Mesothelial cell of epicardium (in vitro differentiated cells): Measurements from ENCODE around the gene LY6G6D. TPM values are rescaled to one million over a fixed set of nuclear protein-coding genes. Genes with fewer than 3 reads are reported as not detected.

Source experiments
- DNase-seq, 2 experiments: peaks; one replicate each; pipeline ENCODE4 v3.0.0; 2021; ENCODE audit warnings: low spot score in 2 of 2; ENCODE audit not compliant: unreplicated experiment in 2 of 2
- H3K27ac Mint-ChIP-seq: 2 replicates; pipeline ENCODE4 v1.8.0; 2021; ENCODE audit warnings: mixed read lengths
- H3K27me3 Mint-ChIP-seq: 2 replicates; pipeline ENCODE4 v1.8.0; 2021; ENCODE audit warnings: low read depth, mixed read lengths
- H3K36me3 Mint-ChIP-seq: 2 replicates; pipeline ENCODE4 v1.8.0; 2021; ENCODE audit warnings: mixed read lengths
- H3K4me1 Mint-ChIP-seq: 2 replicates; pipeline ENCODE4 v1.8.0; 2021; ENCODE audit warnings: mixed read lengths
- H3K4me3 Mint-ChIP-seq: 2 replicates; pipeline ENCODE4 v1.8.0; 2021; ENCODE audit warnings: mild to moderate bottlenecking, moderate library complexity, mixed read lengths
- H3K9me3 Mint-ChIP-seq: 2 replicates; pipeline ENCODE4 v1.8.0; 2021; ENCODE audit warnings: mixed read lengths
- total RNA-seq: library from RNA; stranded (reverse); gene quantifications from 3 replicates; pipeline ENCODE4 v1.2.1, GENCODE V29; 2021
- TF ChIP-seq, protein P1 (sequence below): fragments of 200-600 bp; sonication (generic); IDR thresholded peaks from one replicate; pipeline ENCODE4 v1.5.0; 2021; ENCODE audit warnings: antibody characterized with exemption; ENCODE audit not compliant: unreplicated experiment

The LY6G6D gene
- total RNA-seq, 1 donor from 2014 or later = 0.67 TPM

DNA sequence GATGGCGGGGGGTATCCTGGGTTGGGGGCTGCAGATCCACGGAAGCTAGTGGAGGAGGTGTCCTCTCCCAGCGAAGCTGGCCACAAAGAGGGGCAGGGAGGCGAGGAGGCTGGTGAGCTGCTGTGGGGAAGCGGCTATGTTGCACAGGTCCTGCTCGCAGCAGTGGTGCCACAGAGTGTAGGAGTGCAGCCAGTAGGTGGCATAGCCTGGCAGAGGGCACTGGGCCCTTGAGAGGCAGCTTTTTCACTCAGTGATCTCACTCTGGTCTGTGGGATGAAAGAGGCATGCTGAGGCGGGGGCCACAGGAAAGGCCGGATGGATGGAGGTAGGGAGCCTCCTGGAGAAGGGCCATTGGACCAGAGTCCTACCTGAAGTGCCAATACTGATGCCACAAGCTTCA is 2.9 kb upstream of the LY6G6D start:
- no peaks in the 10 kb centered on the region for H3K9me3 Mint-ChIP-seq
- no peaks in the 10 kb centered on the region for H3K27me3 Mint-ChIP-seq
- peaks cover 28% of the 10 kb centered on the region for H3K4me1 Mint-ChIP-seq
- H3K27ac Mint-ChIP-seq = peak overlapping the region; percentile 69
- no peak overlapping the region for H3K4me3 Mint-ChIP-seq
- TF ChIP-seq, protein P1, sequence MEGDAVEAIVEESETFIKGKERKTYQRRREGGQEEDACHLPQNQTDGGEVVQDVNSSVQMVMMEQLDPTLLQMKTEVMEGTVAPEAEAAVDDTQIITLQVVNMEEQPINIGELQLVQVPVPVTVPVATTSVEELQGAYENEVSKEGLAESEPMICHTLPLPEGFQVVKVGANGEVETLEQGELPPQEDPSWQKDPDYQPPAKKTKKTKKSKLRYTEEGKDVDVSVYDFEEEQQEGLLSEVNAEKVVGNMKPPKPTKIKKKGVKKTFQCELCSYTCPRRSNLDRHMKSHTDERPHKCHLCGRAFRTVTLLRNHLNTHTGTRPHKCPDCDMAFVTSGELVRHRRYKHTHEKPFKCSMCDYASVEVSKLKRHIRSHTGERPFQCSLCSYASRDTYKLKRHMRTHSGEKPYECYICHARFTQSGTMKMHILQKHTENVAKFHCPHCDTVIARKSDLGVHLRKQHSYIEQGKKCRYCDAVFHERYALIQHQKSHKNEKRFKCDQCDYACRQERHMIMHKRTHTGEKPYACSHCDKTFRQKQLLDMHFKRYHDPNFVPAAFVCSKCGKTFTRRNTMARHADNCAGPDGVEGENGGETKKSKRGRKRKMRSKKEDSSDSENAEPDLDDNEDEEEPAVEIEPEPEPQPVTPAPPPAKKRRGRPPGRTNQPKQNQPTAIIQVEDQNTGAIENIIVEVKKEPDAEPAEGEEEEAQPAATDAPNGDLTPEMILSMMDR = no peak
- H3K36me3 Mint-ChIP-seq = no peaks in the 10 kb centered on the region
- no peak for DNase-seq

DNA sequence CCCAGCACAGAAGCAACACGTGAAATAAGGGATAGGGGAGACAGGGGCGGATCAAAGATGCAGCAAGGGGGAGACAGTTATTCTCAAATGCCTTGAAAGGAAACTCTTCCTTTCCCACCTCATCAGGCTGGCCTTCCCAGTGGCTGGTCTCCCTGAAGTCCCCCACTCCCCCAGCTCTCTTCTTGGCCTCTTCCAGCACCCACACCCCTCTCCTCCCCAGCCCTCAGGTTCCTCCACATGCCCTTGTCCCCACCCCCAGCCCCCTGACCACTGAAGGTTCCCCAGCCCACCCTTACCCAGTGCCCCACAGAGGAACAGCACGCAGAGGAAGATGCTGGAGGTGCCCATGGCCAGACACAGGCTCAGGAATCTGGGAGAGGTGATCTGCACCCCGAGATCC is 1.7 kb upstream of the LY6G6D start:
- Mint-ChIP-seq H3K4me3 (no peak overlapping the region), H3K27ac (peak overlapping the region; percentile 99), H3K9me3 (no peaks in the 10 kb centered on the region), H3K27me3 (no peaks in the 10 kb centered on the region), H3K4me1 (peaks cover 40% of the 10 kb centered on the region), H3K36me3 (no peaks in the 10 kb centered on the region)
- no peak for DNase-seq
- TF ChIP-seq, protein P1 = no peak

DNA sequence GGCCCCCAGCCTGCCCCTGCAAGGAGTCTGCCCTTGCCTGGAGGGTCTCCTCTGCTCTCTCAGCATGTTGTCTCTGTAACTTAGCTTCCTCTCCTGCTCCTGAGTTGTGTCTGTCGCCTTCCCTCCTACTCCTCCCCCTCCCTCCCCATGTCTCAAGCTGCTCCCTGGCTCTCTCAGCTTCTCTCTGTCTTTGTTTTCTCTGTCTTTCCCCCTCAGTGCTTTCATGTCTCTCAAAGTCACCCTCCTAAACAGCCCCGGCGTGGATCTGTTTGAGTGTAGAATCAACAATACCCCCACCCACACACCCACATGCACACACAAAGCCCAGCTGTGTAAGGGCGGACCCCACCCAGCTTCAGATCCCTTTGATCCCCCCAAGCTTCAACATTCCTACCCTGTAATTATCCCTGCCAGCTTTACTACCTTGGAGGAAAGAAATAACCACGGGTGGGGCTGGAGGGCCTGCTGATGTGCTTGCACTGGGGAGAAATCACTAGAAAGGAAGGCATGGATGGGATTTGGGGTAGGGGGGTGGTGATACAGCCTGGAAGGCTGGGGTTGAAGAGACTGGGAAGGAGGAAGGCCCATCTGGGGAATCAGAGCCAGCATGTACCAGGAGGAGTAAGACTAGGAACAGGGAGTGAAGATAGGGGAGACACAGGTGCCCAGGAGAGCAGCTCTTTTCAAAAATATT is 1.0 kb upstream of the LY6G6D start:
- Mint-ChIP-seq H3K27ac (peak overlapping the region; percentile 99), H3K27me3 (no peaks in the 10 kb centered on the region)

DNA sequence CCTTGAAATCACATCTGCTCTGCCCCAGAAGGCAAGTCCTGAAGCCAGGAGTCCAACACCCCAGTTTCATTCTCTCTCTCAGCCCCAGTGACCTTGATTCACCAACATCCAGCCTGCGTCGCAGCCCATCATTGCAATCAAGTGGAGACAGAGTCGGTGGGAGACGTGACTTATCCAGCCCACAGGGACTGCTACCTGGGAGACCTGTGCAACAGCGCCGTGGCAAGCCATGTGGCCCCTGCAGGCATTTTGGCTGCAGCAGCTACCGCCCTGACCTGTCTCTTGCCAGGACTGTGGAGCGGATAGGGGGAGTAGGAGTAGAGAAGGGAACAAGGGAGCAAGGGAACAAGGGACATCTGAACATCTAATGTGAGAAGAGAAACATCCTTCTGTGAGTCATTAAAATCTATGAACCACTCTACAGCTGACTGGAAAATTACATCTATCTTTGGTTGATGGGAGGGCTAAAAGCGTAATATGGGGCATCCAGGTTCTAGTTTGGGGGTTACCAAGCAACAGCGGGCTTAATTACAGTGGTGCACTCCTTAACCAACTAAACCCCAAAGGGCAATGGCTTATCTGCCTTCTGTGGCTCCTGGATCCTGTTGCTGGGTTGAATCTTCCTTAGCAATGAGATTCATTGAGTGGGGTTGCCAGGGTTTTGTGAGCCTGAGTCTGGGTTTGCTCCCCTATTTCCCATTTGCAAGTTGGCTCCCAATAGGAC is 2.5 kb downstream of the LY6G6D start:
- Mint-ChIP-seq H3K4me3 (no peak overlapping the region), H3K27ac (peak overlapping the region; percentile 81), H3K36me3 (peaks cover 1% of the 10 kb centered on the region), H3K4me1 (peaks cover 46% of the 10 kb centered on the region), H3K9me3 (no peaks in the 10 kb centered on the region), H3K27me3 (no peaks in the 10 kb centered on the region)
- TF ChIP-seq, protein P1 = no peak
- DNase-seq = no peak

More for the DNA sequence above, 1.0 kb upstream of the LY6G6D start:
- Mint-ChIP-seq H3K4me3 (no peak overlapping the region), H3K36me3 (no peaks in the 10 kb centered on the region), H3K4me1 (peaks cover 45% of the 10 kb centered on the region), H3K9me3 (no peaks in the 10 kb centered on the region)
- TF ChIP-seq, protein P1 = no peak
- no peak for DNase-seq

DNA sequence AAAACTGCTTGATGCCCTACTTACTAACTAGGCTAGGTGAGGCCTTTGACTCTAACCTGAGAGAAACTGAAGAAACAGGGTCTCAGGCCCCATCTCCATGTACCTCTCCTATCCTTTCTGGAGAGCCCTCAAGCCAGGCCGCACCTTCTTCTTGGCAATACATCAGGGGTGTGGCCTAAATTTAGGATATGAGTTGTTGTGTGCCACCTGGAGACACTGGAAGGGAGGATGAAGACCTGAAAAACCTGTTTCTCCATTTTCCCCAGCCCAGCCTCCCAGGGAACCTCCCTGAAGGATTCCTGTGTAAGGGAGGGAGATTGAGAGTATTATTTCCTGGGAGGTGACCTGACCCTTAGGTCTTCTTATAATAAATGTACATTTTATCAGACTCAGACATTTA is 3.1 kb downstream of the LY6G6D start:
- Mint-ChIP-seq H3K27ac (peak overlapping the region; percentile 81), H3K4me1 (peaks cover 42% of the 10 kb centered on the region), H3K9me3 (no peaks in the 10 kb centered on the region), H3K36me3 (peaks cover 1% of the 10 kb centered on the region), H3K27me3 (no peaks in the 10 kb centered on the region), H3K4me3 (no peak overlapping the region)
- TF ChIP-seq, protein P1 = no peak
- no peak for DNase-seq
